ENCODE measurements around the gene PROS1.
"Not testable (repeated sequence)": the region's sequence is repeated elsewhere in the genome, so short reads cannot be mapped to it uniquely, and the experiment has no call there.

The PROS1 gene

GRCh38 chr3:93969443-93969842, 4.3 kb downstream of the PROS1 start:
- DNase-seq: no peak

GRCh38 chr3:93965106-93965505, 8.6 kb downstream of the PROS1 start:
- not testable (repeated sequence) for DNase-seq

GRCh38 chr3:93962798-93963197, 10.9 kb downstream of the PROS1 start:
- no peak for DNase-seq

GRCh38 chr3:93961489-93961888, 12.2 kb downstream of the PROS1 start:
- no peak for DNase-seq

GRCh38 chr3:93961026-93961425, 12.7 kb downstream of the PROS1 start:
- DNase-seq: no peak

- not testable (repeated sequence) for DNase-seq
Measured at GRCh38 chr3:93949958-93950357, 23.7 kb downstream of the PROS1 start.

GRCh38 chr3:93937485-93937884, 36.2 kb downstream of the PROS1 start:
- DNase-seq: not testable (repeated sequence)

- DNase-seq: no peak
Measured at GRCh38 chr3:93936549-93936948, 37.1 kb downstream of the PROS1 start.

GRCh38 chr3:93934366-93935046, 39.2 kb downstream of the PROS1 start:
- no peak for DNase-seq

GRCh38 chr3:93931597-93932229, 42.0 kb downstream of the PROS1 start:
- no peak for DNase-seq

- DNase-seq: no peak
Measured at GRCh38 chr3:93930041-93930440, 43.7 kb downstream of the PROS1 start.

GRCh38 chr3:93926789-93927188, 46.9 kb downstream of the PROS1 start:
- no peak for DNase-seq

GRCh38 chr3:93924491-93924890, 49.2 kb downstream of the PROS1 start:
- no peak for DNase-seq

GRCh38 chr3:93923006-93923405, 50.7 kb downstream of the PROS1 start:
- DNase-seq: no peak

GRCh38 chr3:93917546-93918029, 56.1 kb downstream of the PROS1 start:
- not testable (repeated sequence) for DNase-seq

GRCh38 chr3:93913623-93914022, 60.1 kb downstream of the PROS1 start:
- DNase-seq: not testable (repeated sequence)

GRCh38 chr3:93911206-93911605, 62.5 kb downstream of the PROS1 start:
- DNase-seq: no peak

GRCh38 chr3:93910097-93910496, 63.6 kb downstream of the PROS1 start:
- DNase-seq: no peak

GRCh38 chr3:93907132-93907531, 66.6 kb downstream of the PROS1 start:
- no peak for DNase-seq

GRCh38 chr3:93906245-93906644, 67.5 kb downstream of the PROS1 start:
- no peak for DNase-seq

- no peak for DNase-seq
Measured at GRCh38 chr3:93904568-93904967, 69.1 kb downstream of the PROS1 start.

- not testable (repeated sequence) for DNase-seq
Measured at GRCh38 chr3:93878250-93879017, 95.3 kb downstream of the PROS1 start.

GRCh38 chr3:93877427-93877826, 96.3 kb downstream of the PROS1 start:
- DNase-seq: not testable (repeated sequence)

- DNase-seq: not testable (repeated sequence)
Measured at GRCh38 chr3:93873412-93873811, 100.3 kb downstream of the PROS1 start.

Data from NCI-H2081 (cell line).